CD4-positive, alpha-beta T cell (primary cell): ENCODE data around the gene SNX13. TPM values are rescaled to one million over a fixed set of nuclear protein-coding genes. Genes with fewer than 3 reads are reported as not detected.

Experiments
- ATAC-seq: fragments of 200-7000 bp; cut with Tn5 transposase; one replicate; pipeline ENCODE4 v1.10.0; 2022; ENCODE audit warnings: mild to moderate bottlenecking; ENCODE audit not compliant: poor library complexity
- CTCF ChIA-PET: fragments of 350-600 bp; sonication (Branson Sonifier 250); formaldehyde crosslinking; loops from one replicate; lab custom pipeline; 2021; ENCODE audit warnings: antibody characterized with exemption, inconsistent platforms; lab: Charles Lee
- POLR2A ChIA-PET: fragments of 350-600 bp; sonication (Branson Sonifier 250); formaldehyde crosslinking; loops from one replicate; lab custom pipeline; 2021; ENCODE audit warnings: antibody characterized with exemption, inconsistent platforms; lab: Charles Lee
- DNase-seq, 14 experiments: peaks; one replicate each; pipeline ENCODE4 v3.0.0-alpha.2; 2013 to 2020; ENCODE audit warnings: mixed read lengths in 2 of 14
- H3K27ac ChIP-seq, 2 donors: one replicate each; pipeline versions ENCODE4 v1.5.1 to v1.7.0; 2013; ENCODE audit warnings: low read length in 2 of 2, low read depth in 1 of 2, mild to moderate bottlenecking in 1 of 2
- H3K27me3 ChIP-seq, 2 experiments: 1 replicate in 1 of 2; 2 replicates in 1 of 2; pipeline versions ENCODE4 v1.6.1 to v1.7.0; 2013; ENCODE audit warnings: low read length in 2 of 2, control low read depth in 1 of 2, mild to moderate bottlenecking in 1 of 2, moderate library complexity in 1 of 2; ENCODE audit not compliant: insufficient read depth in 2 of 2, control insufficient read depth in 1 of 2
- H3K36me3 ChIP-seq: one replicate; pipeline ENCODE4 v1.6.1; 2013; ENCODE audit warnings: low read length, control low read depth; ENCODE audit not compliant: insufficient read depth
- H3K4me1 ChIP-seq: one replicate; pipeline ENCODE4 v1.6.1; 2013; ENCODE audit warnings: low read length, control low read depth; ENCODE audit not compliant: insufficient read depth
- H3K4me3 ChIP-seq: one replicate; pipeline ENCODE4 v1.5.1; 2013; ENCODE audit warnings: mild to moderate bottlenecking, low read length, moderate library complexity
- H3K9me3 ChIP-seq, 2 experiments: 1 replicate in 1 of 2; 2 replicates in 1 of 2; pipeline versions ENCODE4 v1.6.1 to v1.7.0; 2013; ENCODE audit warnings: low read length in 2 of 2, mild to moderate bottlenecking in 2 of 2, control low read depth in 1 of 2, moderate library complexity in 1 of 2; ENCODE audit not compliant: control insufficient read depth in 1 of 2, insufficient read depth in 1 of 2
- H3K27ac Mint-ChIP-seq: one replicate; pipeline ENCODE4 v1.8.0; 2020; ENCODE audit warnings: mixed read lengths
- H3K27me3 Mint-ChIP-seq: one replicate; pipeline ENCODE4 v1.8.0; 2021; ENCODE audit warnings: mixed read lengths
- H3K36me3 Mint-ChIP-seq: one replicate; pipeline ENCODE4 v1.8.0; 2021; ENCODE audit warnings: low read depth, mixed read lengths
- H3K4me1 Mint-ChIP-seq: one replicate; pipeline ENCODE4 v1.8.0; 2021; ENCODE audit warnings: low read depth, mixed read lengths
- H3K4me3 Mint-ChIP-seq: one replicate; pipeline ENCODE4 v1.8.0; 2020; ENCODE audit warnings: mild to moderate bottlenecking, mixed read lengths
- H3K9me3 Mint-ChIP-seq: one replicate; pipeline ENCODE4 v1.8.0; 2020; ENCODE audit warnings: mixed read lengths
- intact Hi-C, 2 experiments: fragments of 100-400 bp; cut with DNase I in 1 of 2; cut with micrococcal nuclease in 1 of 2; formaldehyde crosslinking; loops; one replicate each; pipeline versions ENCODE4 v1.15.1 to v1.9.0; 2023 to 2025; cut with DNase I, micrococcal nuclease
- total RNA-seq, 174 experiments: library from RNA in 2 of 174; stranded (reverse) in 2 of 174; gene quantifications; one replicate each; pipeline ENCODE4 v1.2.3 and lab custom pipeline; 2021 to 2026
- TF ChIP-seq, protein P1 (sequence below): fragments of 200-600 bp; IDR thresholded peaks from one replicate; pipeline ENCODE4 v1.8.0; 2022; ENCODE audit warnings: antibody characterized with exemption, mild to moderate bottlenecking

Gene SNX13
- total RNA-seq, 2 experiments from 2014 or later = 24.0 to 25.8 TPM

GRCh38 chr7:17829001-17829400 is 111.3 kb downstream of the SNX13 start:
- H3K4me1 ChIP-seq = no peaks in the 10 kb centered on the region
- no peaks in the 10 kb centered on the region for H3K4me1 Mint-ChIP-seq
- TF ChIP-seq, protein P1, sequence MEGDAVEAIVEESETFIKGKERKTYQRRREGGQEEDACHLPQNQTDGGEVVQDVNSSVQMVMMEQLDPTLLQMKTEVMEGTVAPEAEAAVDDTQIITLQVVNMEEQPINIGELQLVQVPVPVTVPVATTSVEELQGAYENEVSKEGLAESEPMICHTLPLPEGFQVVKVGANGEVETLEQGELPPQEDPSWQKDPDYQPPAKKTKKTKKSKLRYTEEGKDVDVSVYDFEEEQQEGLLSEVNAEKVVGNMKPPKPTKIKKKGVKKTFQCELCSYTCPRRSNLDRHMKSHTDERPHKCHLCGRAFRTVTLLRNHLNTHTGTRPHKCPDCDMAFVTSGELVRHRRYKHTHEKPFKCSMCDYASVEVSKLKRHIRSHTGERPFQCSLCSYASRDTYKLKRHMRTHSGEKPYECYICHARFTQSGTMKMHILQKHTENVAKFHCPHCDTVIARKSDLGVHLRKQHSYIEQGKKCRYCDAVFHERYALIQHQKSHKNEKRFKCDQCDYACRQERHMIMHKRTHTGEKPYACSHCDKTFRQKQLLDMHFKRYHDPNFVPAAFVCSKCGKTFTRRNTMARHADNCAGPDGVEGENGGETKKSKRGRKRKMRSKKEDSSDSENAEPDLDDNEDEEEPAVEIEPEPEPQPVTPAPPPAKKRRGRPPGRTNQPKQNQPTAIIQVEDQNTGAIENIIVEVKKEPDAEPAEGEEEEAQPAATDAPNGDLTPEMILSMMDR = no peak
- H3K4me3 ChIP-seq = no peak overlapping the region
- CTCF ChIA-PET = no interaction called here
- intact Hi-C loops = no loop called here
- POLR2A ChIA-PET = no interaction called here
- no peaks in the 10 kb centered on the region for H3K9me3 Mint-ChIP-seq
- peaks cover 15% of the 10 kb centered on the region for H3K36me3 ChIP-seq
- H3K4me3 Mint-ChIP-seq = no peak overlapping the region
- no peaks in the 10 kb centered on the region for H3K27me3 ChIP-seq
- H3K9me3 ChIP-seq = no peaks in the 10 kb centered on the region
- no peak overlapping the region for H3K27ac Mint-ChIP-seq
- peaks cover 65% of the 10 kb centered on the region for H3K36me3 Mint-ChIP-seq
- ATAC-seq (no peak), DNase-seq (no peak)
- no peaks in the 10 kb centered on the region for H3K27me3 Mint-ChIP-seq
- H3K27ac ChIP-seq = no peak overlapping the region

GRCh38 chr7:17822547-17823173 is 117.6 kb downstream of the SNX13 start:
- Histone ChIP-seq H3K9me3 (no peaks in the 10 kb centered on the region), H3K4me1 (no peaks in the 10 kb centered on the region), H3K36me3 (peaks cover 28% of the 10 kb centered on the region), H3K27me3 (no peaks in the 10 kb centered on the region), H3K4me3 (no peak overlapping the region), H3K27ac (no peak overlapping the region)
- Mint-ChIP-seq H3K4me3 (no peak overlapping the region), H3K36me3 (peaks cover 64% of the 10 kb centered on the region), H3K9me3 (no peaks in the 10 kb centered on the region), H3K27me3 (no peaks in the 10 kb centered on the region), H3K4me1 (no peaks in the 10 kb centered on the region), H3K27ac (no peak overlapping the region)
- ChIA-PET POLR2A (no interaction called here), CTCF (no interaction called here)
- DNase-seq (no peak), ATAC-seq (no peak)
- TF ChIP-seq, protein P1 = no peak
- intact Hi-C loops = no loop called here

DNA sequence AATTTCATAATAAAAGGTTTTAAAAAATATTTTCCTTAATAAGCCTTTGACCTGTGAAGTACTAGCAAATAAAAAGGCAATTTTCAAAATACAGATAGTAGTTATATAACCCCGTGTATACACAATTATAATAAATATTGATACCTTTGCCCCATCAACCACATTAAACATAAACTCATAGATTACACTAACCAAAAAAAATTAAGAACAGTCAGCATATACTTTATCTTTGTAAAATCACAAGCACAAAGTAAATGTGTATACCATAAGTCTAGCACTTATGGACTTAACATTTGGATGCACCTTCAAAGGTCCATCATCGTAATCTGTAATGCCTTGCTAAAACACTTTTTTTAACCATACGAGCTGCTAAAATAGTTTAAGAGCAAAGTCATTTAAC is 123.4 kb downstream of the SNX13 start:
- Mint-ChIP-seq H3K27me3 (no peaks in the 10 kb centered on the region), H3K27ac (no peak overlapping the region), H3K4me1 (no peaks in the 10 kb centered on the region), H3K4me3 (no peak overlapping the region), H3K9me3 (peaks cover 2% of the 10 kb centered on the region), H3K36me3 (peaks cover 72% of the 10 kb centered on the region)
- TF ChIP-seq, protein P1 = no peak
- ChIA-PET CTCF (no interaction called here), POLR2A (no interaction called here)
- DNase-seq (no peak), ATAC-seq (no peak)
- Histone ChIP-seq H3K4me3 (no peak overlapping the region), H3K4me1 (no peaks in the 10 kb centered on the region), H3K27me3 (no peaks in the 10 kb centered on the region), H3K27ac (no peak overlapping the region), H3K9me3 (no peaks in the 10 kb centered on the region), H3K36me3 (peaks cover 26% of the 10 kb centered on the region)
- intact Hi-C loops = no loop called here
